HG03135 (cell line): ENCODE measurements around the gene CAPN10.
"Not testable (repeated sequence)": the region's sequence is repeated elsewhere in the genome, so short reads cannot be mapped to it uniquely, and the experiment has no call there.

ENCODE experiments used
- ATAC-seq: cut with Tn5 transposase; IDR thresholded peaks from one replicate; pipeline ENCODE4 v1.9.1; 2021; ENCODE audit warnings: mild to moderate bottlenecking, moderate library complexity; ENCODE audit not compliant: unreplicated experiment

The CAPN10 gene, protein sequence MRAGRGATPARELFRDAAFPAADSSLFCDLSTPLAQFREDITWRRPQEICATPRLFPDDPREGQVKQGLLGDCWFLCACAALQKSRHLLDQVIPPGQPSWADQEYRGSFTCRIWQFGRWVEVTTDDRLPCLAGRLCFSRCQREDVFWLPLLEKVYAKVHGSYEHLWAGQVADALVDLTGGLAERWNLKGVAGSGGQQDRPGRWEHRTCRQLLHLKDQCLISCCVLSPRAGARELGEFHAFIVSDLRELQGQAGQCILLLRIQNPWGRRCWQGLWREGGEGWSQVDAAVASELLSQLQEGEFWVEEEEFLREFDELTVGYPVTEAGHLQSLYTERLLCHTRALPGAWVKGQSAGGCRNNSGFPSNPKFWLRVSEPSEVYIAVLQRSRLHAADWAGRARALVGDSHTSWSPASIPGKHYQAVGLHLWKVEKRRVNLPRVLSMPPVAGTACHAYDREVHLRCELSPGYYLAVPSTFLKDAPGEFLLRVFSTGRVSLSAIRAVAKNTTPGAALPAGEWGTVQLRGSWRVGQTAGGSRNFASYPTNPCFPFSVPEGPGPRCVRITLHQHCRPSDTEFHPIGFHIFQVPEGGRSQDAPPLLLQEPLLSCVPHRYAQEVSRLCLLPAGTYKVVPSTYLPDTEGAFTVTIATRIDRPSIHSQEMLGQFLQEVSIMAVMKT

DNA sequence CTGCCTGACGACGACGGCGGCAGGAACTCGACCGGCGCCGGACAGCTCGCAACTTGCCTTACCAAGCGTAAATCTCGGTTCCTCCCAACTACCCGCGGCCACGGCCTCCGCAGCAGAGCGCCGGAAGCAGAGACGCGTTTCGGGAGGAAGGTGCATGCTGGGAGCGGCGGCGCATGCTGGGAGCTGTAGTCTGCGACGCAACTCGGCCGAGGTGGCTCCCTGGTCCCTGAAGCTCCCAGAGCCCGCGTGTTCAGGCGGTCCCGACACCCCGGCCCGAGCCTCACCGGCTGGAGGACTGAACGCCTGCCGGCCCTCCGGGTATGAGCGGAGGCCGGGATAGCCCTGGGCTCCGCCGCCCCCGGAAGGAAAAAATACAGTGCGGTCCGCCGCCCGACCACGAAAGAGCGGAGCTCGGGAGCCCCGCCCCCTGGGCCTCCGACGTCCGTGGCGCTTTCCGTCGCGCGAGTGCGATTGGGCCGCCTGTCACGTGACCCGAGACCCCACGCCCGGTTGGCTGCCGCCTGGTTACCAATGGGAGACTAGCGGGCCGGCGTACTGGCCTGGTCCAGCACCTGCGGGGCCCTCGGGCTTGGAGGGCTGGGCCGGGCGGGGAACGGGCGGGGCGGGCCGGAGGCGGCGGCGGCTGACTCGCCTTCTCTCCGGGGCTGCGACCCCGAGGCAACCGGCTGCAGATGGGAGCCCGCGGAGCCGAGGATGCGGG, at the start of gene CAPN10:
CAPN10 (plus strand) TSS at position 537 of the 721 bp plus-strand sequence; CDS start at position 715, 178 bp downstream.
- ATAC-seq, result peak; percentile 63

DNA sequence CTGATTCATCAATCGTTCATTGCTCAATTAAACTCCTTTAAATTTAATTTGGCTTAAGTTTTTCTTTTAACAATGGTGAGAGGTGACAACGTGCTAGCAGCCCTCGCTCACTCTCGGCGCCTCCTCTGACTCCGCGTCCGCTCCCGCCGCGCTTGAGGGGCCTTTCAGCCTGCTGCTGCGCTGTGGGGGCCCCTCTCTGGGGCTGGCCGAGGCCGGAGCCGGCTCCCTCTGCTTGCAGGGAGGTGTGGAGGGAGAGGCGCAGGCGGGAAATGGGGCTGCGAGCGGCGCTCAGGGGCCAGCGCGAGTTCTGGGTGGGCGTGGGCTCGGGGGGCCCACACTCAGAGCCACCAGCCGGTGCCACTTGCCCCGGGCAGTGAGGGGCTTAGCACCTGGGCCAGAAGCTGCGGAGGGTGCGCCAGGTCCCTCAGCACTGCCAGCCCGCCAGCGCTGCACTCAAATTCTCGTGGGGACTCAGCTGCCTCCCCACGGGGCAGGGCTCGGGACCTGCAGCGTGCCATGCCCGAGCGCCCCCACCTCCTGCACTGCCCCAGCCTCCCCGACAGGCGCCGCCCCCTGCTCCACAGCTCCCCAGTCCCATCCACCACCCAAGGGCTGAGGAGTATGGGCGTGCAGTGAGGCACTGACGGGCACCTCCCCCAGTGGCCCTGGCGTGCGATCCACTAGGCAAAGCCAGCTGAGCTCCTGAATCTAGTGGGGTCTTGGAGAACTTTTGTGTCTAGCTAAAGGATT, 48.3 kb upstream of the CAPN10 start:
- ATAC-seq, result no peak

DNA sequence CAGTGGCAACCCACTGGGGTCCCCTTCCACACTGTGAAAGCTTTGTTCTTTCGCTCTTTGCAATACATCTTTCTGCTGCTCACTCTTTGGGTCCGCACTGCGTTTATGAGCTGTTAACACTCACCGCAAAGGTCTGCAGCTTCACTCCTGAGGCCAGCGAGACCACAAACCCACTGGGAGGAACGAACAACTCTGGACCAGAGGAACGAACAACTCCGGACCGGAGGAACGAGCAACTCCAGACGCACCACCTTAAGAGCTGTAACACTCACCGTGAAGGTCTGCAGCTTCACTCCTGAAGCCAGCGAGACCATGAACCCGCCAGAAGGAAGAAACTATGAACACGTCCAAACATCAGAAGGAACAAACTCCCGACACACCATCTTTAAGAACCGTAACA, 47.4 kb upstream of the CAPN10 start:
- not testable (repeated sequence) for ATAC-seq

DNA sequence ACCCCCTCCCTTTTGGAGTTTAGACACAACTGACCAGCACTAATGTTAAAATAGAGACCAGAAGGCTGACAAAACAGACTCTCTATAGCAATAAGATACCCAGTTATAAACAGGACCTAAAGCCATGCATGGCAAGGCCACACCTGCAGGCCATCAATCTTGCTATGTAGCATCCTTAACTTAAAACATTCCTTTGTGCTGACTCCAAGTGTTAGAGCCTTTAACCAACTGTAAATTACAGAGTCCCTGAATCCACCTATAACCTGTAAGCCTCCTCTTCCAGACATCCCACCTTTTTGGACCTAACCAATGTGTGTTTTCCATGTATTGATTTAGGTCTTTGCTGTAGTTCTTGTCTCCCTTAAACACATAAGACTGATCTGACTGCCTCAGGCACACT, 46.6 kb upstream of the CAPN10 start:
- no peak for ATAC-seq

DNA sequence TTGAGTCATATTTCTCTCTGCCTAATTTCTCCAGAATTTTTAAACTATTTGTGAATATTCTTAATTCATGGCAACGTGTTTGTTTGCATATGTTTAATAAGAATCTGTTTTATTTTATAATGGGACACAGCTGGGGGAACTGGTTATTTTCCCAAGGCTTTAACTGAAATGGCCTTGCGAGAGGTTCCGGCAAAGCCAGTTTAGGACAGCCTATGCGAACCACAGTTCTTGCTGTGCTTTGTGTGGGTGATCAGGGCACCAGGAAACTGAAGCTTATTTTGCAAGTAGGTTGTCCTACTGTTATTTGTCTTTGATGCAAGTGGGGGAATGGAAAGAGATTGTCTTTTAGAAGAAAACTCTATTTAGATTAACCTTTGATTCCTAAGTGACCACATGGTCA, 35.2 kb upstream of the CAPN10 start:
- no peak for ATAC-seq

DNA sequence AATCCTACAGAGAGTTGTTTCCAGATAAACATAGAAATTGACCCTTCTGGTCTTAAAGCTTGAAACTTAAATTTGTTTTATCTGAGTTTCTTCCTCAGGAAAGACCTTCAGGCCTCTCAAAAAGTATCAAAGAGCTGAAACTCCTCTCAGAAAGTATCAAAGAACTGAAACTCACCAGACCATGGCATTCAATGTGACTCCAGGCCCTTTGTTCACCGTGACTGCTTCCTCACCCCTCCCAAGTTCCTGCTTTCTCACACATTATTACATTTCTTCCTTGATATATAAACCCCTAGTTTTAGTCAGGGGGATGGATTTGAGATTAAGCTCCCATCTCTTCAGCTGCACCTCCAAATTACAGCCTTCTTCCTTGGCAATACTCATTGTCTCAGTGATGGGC, 34.7 kb upstream of the CAPN10 start:
- no peak for ATAC-seq

DNA sequence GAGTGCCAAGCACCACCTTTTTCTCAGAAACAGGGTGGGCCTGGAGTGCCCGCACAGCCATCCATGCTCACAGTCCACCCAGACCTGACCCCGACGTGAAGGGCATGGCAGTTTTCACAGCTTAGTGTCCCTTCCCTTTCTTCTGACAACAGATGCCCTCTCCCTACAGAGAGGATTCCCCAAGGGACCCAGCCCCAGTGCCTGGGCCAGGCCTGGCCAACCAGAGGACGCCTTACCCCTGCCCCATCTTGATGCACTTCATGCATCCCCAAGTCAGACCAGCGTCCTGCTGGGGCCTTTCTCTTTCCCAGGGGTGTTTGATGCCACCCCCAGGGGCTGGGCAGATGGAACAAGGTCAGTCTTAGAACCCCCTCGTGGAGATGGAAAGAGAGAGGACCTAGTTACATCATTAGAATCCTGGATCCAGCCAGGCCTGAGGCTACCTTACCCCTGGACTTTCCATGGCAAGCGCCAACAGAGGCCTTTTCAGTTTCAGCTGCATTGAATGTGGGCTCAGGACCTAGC, 32.5 kb upstream of the CAPN10 start:
- no peak for ATAC-seq

DNA sequence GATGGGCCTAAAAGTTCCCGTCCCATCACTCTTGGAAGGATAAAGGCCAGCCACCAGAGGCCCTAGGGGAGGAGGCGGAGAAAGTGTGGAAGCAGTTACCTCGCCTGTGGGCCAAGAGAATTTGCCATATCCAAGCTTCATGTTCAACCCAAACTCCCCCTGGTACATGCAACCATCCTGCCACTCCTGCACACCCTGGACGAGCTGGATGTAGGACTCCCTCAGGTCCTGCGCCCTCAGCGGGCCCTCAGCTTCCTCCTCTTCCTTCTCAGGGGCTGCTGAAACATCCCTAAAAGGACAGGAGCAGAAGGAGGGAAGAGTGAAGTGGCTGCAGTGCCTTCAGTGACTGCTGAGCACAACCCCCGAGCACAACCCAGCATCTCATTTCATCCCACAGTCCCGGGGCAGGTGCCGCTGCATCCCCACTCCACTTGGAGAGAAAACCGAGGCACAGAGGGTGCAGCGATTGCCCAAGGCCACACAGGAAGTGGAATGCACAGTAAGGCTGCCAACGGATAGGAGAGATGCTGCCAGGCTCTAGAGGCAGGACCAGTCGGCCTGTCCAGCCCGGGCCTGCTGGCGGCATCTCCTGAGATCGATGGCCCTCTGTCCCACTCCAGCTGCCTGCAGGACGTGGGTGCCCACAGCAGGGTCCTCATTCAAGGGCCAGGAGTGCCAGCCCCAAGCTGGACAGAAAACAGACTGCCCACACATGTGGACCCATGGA, 31.6 kb upstream of the CAPN10 start:
- ATAC-seq, result no peak

DNA sequence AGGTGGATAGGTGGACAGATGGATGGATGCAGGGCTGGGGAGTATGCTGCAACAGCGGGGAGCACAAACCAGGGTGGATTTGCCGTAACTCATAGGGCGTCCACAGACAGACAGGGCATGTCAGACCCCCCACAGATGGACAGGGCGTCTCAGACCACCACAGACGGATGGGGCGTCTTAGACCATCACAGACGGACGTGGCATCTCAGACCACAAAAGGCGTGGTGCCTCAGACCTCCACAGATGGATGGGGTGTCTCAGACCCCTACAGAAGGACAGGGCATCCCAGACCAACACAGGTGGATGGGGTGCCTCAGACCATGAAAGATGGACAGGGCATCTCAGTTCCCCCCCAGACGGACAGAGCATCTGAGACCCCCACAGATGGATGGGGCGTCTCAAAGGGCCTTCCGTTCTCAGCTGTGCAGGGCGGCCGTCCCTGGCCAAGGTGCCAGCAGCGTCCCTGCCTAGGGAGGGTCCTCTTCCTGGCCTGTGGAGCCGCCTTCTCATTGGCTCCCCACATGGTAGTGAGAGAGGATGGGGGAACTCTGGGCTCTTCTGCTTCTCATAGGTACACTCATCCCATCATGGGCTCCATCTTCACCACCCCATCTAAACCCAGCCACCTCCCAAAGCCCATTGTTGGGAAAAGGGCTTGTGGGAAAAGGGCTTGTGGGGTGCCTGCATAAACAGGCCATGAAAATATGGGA, 30.8 kb upstream of the CAPN10 start:
- no peak for ATAC-seq

DNA sequence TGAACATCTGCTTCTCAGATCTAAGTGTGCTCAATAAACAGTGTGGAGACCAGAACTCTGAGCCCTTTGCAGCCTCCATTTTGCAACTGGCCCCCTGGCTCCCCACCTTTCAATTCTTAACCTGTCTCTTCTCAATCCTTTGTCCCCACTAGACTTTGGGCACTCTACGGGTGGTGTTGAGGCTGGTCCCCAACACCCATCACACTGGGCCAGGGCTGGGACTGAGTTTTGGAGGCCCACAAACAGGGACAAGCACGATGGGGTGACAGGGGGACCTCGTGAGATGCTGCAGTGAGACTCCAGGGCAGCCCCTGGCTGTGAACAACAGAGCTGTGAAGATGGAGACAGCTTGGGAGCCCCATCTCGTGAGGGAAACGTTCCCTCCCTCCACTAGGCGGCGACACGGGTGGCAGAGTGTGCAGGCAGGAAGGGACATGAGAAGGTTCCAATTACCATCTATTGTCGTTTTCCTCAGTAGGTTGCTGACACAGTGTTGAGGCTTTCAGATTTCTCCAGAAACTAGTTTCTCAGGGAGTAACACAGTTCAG, 29.9 kb upstream of the CAPN10 start:
- no peak for ATAC-seq

DNA sequence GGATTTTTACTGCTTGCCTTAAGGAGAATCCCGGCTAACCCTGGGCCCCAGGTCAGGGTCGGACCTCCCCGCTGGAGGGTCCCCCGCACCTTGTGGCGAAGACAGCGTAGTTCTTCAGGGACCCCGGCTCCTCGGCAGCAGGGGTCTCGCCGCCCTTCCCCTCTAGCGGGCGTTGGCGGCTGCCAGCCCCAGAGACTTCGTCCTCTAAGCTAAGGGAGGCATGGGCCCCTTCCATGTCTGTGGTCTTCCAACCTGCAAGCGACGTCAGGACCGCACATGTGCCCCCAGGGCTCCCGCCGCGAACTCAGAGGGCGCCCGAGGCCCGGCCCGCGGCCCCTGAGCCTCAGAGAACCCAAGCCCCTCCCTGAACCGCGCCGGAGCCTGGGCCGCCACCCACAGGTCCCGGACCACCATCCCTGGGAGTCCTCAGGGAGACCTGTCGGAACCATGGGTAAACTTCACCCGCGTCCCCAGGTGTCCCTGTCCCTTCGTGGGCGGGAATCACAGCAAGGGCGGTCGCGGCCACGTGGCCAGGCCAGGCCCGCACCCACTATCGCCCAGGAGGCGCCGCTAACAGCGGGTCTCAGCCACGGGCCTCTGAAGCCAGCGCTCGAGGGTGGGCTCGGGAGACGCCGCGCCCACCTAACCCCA, 29.3 kb upstream of the CAPN10 start:
- ATAC-seq, result no peak

DNA sequence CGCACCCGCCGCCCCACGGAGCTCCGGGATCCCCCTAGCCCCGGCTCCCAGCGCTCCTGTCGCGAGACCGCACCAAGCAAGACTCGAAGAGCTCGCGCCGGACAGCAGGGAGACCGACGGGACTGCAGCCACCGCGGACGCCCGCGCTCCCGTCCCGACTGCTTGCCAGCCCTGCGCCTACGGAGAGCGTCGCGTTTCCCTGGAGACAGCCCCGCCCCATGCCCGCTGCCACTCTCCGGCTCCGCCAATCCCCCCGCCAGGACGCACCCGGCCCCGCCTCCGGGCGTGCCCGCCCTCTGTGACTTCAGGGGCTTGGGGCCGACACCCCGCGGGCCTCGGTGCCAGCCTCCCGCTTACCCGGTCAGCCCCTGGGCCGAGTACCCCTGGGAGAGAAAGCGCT, 28.7 kb upstream of the CAPN10 start, which contains the start of gene ANKMY1:
ANKMY1 (minus strand) TSS at position 181 of the 400 bp plus-strand sequence. CDS start 653 bp downstream, outside the sequence.
- ATAC-seq, result no peak

DNA sequence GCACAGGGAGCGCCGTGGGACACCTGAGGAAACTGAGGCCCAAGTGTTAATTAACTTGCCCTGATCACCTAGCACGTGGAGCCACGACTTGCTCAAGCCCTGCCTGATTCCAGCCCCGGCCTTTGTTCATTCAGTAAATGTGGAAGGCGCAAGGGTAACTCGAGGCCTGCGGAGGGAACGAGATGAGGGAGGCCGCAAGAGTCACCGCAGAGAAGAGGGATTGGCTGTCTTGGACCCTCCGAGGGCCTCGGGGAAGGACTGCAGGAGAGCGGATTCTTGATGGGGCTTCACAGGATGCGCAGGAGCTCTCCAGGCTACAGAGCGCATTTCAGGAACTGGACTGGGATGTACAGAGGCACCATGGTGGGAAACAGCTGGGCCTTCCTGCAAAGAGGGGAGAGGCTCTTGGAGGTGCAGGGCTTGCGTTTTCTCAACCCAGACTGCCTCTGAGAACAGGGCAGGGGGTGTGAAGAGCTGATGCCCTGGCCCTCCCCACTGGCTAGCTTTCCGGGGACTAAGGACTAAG, 28.2 kb upstream of the CAPN10 start:
- no peak for ATAC-seq

DNA sequence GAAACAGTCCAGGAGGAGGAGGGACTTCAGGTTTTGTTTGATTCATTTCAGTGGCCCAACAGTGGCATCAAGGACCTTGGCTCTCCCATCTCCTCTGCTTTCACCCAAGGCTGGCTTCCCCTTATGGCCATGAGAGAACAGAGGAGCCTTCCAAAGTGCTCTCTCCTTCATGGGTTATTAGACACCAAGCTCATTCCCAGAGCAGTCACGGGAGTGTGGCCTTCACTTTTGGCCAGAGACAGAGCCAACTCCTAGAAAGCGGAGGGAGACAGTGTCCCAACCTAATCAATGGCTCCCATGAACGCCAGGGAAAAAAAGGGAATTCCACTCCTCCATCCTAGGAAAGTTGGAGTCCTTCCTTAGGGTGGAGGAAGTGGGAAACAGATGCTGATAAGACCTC, 27.2 kb upstream of the CAPN10 start:
- no peak for ATAC-seq

DNA sequence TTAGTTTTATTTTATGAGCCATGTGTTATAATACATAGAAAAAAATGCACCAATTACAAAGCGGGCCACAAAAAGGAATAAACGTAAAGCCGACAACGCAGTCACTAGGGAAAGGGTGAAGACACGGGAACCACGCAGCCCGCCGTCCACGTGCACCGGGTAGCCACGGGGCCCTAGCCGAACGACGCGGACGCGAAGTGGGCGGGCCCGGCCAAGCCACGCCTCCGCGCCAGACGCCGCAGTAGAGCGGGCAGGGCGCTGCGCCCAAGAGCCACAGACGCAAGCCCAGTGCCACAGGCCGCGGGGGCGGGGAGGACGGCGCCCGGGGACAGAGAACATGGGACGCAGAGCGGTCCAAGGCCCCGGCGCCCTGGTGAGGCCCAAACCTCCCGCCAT, 26.5 kb upstream of the CAPN10 start, which contains the start of gene DUSP28:
DUSP28 (plus strand) TSS at position 274 of the 396 bp plus-strand sequence. CDS start 328 bp downstream, outside the sequence.
- peak; percentile 55 for ATAC-seq

DNA sequence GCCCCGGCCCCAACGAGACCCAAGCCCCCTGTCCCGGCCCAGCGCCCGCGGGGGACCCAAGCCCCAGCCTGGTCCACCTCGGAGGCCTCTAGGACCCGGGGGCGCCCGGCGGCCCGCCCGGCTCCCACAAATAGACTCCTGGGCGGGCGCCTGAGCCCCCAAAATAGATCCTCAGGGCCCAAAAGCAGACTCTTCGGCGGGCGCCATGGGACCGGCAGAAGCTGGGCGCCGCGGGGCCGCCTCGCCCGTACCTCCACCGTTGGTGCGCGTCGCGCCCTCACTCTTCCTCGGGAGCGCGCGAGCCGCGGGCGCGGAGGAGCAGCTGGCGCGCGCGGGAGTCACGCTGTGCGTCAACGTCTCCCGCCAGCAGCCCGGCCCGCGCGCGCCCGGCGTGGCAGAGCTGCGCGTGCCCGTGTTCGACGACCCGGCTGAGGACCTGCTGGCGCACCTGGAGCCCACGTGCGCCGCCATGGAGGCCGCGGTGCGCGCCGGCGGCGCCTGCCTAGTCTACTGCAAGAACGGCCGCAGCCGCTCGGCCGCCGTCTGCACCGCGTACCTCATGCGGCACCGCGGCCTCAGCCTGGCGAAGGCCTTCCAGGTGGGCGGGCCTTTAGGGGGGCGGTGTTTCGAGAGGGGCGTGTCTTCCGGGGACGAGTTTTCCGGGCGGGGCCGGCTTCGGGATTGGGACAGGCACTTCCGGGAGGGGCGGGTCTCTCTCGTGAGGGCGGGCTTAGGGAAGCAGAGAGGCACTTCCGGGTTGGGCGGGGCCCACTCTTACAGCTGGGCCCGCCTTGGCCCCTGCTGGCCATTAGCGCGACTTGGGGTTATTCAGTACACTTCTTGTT, 25.8 kb upstream of the CAPN10 start:
- peak; percentile 55 for ATAC-seq

DNA sequence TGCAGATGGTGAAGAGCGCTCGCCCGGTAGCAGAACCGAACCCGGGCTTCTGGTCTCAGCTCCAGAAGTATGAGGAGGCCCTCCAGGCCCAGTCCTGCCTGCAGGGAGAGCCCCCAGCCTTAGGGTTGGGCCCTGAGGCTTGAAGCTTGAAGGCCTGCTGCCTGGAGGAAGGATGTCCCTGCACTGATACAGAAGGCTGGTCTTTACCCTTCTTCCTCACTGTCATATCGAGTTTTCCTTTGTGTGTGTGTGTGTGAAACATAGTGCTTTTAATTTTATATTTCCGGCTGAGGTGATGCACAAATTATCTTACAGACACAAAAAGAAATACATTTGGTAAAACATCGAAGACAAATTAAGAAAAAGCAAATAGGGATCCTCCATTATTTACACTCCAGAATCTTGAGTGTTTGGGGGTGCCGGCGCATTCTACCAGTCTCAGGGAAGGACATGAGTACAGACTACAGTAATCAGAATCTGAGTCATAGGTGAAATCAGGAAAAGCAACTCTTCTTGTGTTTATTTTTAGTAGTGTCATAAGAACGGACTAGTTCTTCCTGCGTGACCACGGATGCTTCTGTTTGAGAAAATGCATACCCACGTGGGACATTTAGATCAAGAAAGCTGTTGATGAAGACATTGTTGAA, 25.1 kb upstream of the CAPN10 start:
- no peak for ATAC-seq
